T-helper 2 cell treated with Interferon-gamma antibody and Interleukin-4, amounts not matched to agents 5 μg/mL and 100 μg/mL, for 36 hours (primary cell): ENCODE measurements around the gene NFE2L1.
"Not testable (repeated sequence)": the region's sequence is repeated elsewhere in the genome, so short reads cannot be mapped to it uniquely, and the experiment has no call there.

ENCODE experiments used
- DNase-seq: peaks from one replicate; pipeline ENCODE4 v3.0.0; 2021; ENCODE audit warnings: low spot score
- H3K27ac Mint-ChIP-seq: one replicate; pipeline ENCODE4 v1.8.0; 2021; ENCODE audit warnings: mild to moderate bottlenecking, mixed read lengths
- H3K27me3 Mint-ChIP-seq: one replicate; pipeline ENCODE4 v1.8.0; 2021; ENCODE audit warnings: low read depth, mixed read lengths
- H3K36me3 Mint-ChIP-seq: one replicate; pipeline ENCODE4 v1.8.0; 2021; ENCODE audit warnings: low read depth, mixed read lengths
- H3K4me1 Mint-ChIP-seq: one replicate; pipeline ENCODE4 v1.8.0; 2021; ENCODE audit warnings: low read depth, mixed read lengths
- H3K4me3 Mint-ChIP-seq: one replicate; pipeline ENCODE4 v1.8.0; 2022; ENCODE audit warnings: mild to moderate bottlenecking, moderate library complexity, mixed read lengths
- H3K9me3 Mint-ChIP-seq: one replicate; pipeline ENCODE4 v1.8.0; 2021; ENCODE audit warnings: mixed read lengths

NFE2L1 gene

DNA sequence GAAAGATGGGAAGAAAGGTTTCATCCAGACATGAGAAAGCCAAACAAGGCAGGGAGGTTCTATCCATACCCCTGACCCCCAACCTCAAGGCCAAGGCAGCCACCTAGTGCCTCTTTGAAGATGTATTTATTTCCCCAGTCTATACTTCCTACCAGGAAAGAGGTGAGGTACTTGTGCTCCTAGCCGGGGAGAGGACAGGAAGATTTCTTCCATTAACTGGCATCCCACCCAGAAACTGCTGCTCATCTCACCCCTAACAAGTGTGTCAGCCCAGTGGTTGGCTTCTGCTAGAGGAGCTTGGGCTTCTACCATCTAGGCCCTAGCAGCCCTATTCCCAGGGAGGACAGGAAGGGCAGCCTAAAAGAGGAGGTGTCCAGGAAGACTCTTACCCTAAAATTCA, 19.4 kb upstream of the NFE2L1 start:
- no peak for DNase-seq
- no peaks in the 10 kb centered on the region for H3K9me3 Mint-ChIP-seq
- H3K4me1 Mint-ChIP-seq: peaks cover 23% of the 10 kb centered on the region
- peaks cover 35% of the 10 kb centered on the region for H3K27me3 Mint-ChIP-seq
- no peaks in the 10 kb centered on the region for H3K36me3 Mint-ChIP-seq
- H3K4me3 Mint-ChIP-seq: no peak overlapping the region
- H3K27ac Mint-ChIP-seq: no peak overlapping the region

DNA sequence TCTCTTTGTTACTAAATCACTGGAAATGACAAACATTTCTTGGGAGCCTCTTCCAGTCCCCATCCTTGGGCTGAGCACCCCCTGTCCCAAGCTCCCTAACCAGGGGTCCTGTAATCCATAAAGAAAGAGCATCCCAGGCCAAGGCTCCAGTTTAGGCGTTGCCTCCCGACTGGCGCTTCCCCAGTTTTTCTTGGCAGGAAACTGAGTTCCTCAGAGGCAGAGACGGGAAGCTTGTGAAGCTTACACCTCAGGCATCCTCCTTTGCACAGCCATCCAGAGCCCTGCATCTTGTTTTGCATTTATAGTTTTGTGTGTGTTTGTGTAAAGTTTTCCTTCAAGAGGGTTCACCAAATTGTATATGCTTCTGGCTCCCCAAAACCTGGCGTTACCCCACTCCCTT, 17.6 kb upstream of the NFE2L1 start:
- no peak for DNase-seq
- Mint-ChIP-seq H3K27ac (no peak overlapping the region), H3K4me1 (peaks cover 12% of the 10 kb centered on the region), H3K4me3 (no peak overlapping the region), H3K9me3 (no peaks in the 10 kb centered on the region), H3K27me3 (peaks cover 33% of the 10 kb centered on the region), H3K36me3 (no peaks in the 10 kb centered on the region)

DNA sequence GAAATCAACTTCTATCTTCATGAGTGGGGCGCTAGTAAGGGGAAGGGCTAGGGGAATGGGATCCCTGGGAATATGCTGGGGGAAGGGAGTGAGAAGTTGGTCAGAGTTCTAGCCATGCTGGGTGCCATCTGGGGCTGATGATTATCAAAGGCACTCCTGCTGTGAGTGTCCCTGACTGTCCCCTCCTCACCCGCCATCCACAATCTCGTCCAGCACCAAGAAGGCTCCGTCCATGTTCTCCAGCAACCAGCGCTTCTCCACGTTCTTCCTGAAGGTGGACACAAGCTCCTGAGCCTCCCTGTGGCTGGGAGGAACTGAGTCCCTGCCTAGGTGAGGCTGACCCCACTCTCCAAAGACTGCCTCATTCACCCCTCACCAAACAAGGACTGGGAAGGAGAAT, 16.2 kb upstream of the NFE2L1 start:
- no peak for DNase-seq
- Mint-ChIP-seq H3K27ac (no peak overlapping the region), H3K4me3 (no peak overlapping the region), H3K36me3 (no peaks in the 10 kb centered on the region), H3K9me3 (no peaks in the 10 kb centered on the region), H3K4me1 (peaks cover 3% of the 10 kb centered on the region), H3K27me3 (peaks cover 42% of the 10 kb centered on the region)

DNA sequence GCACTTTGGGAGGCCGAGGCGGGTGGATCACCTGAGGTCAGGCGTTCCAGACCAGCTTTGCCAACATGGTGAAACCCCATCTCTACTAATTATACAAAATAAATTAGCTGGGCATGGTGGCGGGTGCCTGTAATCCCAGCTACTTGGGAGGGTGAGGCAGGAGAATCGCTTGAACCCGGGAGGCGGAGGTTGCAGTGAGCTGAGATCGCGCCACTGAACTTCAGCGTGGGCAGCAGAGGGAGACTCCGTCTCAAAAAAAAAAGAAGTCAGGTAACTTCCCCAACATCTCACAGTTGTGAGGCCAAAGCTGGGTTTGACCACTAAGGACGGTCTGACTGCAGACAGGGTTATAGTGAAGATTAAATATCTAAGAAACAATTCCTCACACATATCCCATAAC, 13.4 kb upstream of the NFE2L1 start:
- not testable (repeated sequence) for H3K9me3 Mint-ChIP-seq, H3K27ac Mint-ChIP-seq, H3K4me1 Mint-ChIP-seq, H3K4me3 Mint-ChIP-seq, H3K36me3 Mint-ChIP-seq, DNase-seq
- peaks cover 53% of the 10 kb centered on the region for H3K27me3 Mint-ChIP-seq

DNA sequence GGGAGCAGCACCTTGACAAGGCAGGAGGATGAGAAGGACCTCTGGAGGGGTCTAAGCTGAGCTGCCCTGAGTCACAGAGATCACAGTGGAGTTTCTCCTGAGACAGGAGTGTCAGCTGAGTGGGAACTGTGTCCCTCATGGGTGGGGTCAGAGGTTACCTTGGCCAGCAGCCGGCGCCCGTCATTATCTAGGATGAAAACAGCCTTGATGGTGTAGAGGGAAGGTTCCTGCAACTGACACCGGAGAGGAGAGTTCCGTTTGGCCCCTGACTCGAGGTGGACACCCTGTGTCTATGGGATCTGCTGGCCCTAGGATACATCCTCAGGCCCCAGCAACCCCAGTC, 11.5 kb upstream of the NFE2L1 start:
- peak overlapping the region; percentile 80 for H3K4me3 Mint-ChIP-seq
- peaks cover 2% of the 10 kb centered on the region for H3K36me3 Mint-ChIP-seq
- H3K27me3 Mint-ChIP-seq: peaks cover 42% of the 10 kb centered on the region
- peaks cover 10% of the 10 kb centered on the region for H3K4me1 Mint-ChIP-seq
- no peak for DNase-seq
- H3K9me3 Mint-ChIP-seq: no peaks in the 10 kb centered on the region
- no peak overlapping the region for H3K27ac Mint-ChIP-seq

DNA sequence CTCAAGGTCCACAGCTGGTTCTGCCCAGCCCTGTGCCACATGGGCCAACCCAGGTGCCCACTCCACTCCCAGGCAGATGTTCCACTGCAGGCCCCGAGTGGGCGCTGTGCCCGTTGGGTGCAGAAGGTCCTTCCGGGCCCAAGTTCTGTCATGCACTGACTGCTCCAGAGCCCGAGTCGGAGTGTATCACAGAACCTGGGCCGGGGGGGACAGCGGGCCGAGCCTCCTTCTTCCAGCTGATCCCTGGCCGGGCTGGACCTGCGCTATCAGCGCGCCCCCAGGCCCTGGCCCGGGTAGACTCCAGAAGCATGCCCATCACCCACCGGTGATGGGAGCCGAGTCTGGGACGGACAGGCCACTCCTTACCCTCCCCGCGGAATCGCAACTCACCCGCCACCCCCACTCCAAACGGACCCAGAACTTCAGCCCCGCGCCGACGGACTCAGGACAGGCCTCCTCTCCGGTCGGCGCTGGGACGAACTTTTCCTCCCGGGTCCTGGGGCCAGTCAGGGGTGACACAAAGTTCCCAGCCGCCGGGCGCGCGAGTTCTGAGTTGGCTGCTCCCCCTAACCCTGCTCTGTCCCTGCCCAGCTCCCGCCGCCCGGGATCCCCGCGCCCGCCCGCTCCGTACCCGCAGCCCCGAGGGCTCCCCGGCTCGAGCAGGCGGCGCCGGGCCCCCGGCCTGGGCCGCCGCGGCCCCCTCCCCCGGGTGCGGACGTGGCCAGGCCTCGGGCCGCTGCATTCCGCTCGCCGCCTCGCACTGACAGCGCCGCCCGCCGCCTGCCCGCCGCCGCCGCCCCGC, 10.9 kb upstream of the NFE2L1 start, which contains the start of gene COPZ2:
Gene COPZ2, minus strand, starts transcription at position 762 of the 802 bp plus-strand sequence. Its CDS starts 20 bp downstream, at position 742.
- Mint-ChIP-seq H3K36me3 (peaks cover 2% of the 10 kb centered on the region), H3K9me3 (no peaks in the 10 kb centered on the region), H3K27ac (peak within 1 kb of the TSS; percentile 69), H3K4me3 (peak within 1 kb of the TSS; percentile 86), H3K4me1 (peaks cover 10% of the 10 kb centered on the region), H3K27me3 (peaks cover 40% of the 10 kb centered on the region)
- DNase-seq: peak; percentile 49

DNA sequence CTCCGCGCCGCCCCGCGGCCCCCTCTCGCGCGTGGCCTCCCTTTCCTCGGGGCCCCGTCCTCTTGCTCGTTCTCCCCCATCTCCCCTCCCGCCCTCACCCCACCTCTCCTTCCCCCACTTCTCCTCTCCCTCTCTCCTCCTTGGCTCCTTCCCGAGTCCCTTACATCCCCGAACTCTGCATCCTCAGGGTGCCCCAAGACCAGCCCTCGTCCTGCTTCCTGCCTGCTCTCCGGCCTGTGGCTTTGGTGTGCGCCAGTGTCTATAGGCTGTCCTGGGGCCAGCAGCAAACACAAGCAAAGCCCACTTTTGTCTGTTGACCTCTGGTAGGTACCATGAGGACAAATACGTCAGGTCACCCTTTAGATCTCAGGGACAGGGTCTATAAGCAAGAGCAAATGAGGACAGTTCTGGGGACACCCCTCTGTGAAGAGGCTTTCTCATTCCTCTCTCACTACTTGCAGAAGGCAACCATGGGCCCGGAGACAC, 10.3 kb upstream of the NFE2L1 start:
- peak overlapping the region; percentile 69 for H3K27ac Mint-ChIP-seq
- no peaks in the 10 kb centered on the region for H3K9me3 Mint-ChIP-seq
- DNase-seq: no peak
- peaks cover 2% of the 10 kb centered on the region for H3K36me3 Mint-ChIP-seq
- H3K4me1 Mint-ChIP-seq: peaks cover 10% of the 10 kb centered on the region
- peaks cover 34% of the 10 kb centered on the region for H3K27me3 Mint-ChIP-seq
- peak overlapping the region; percentile 86 for H3K4me3 Mint-ChIP-seq

DNA sequence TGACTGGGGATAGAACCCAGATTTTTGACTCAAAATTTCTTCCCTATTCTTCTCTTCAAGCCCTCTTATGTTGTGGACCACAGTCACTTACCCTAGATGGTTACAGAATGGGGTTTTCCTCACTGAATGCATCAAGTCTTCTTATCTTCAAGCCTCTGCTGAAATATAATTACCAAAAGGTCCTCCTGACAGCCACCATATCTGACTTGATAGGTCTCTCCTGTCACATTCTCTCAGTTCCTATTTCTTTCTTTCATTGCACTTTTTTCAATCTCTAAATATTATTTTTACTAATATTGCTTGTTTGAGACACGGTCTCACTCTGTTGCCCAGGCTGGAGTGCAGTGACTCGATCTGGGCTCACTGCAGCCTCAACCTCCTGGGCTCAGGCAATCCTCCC, 9.5 kb upstream of the NFE2L1 start:
- peaks cover 31% of the 10 kb centered on the region for H3K27me3 Mint-ChIP-seq
- DNase-seq: no peak
- H3K27ac Mint-ChIP-seq: no peak overlapping the region
- H3K4me3 Mint-ChIP-seq: peak overlapping the region; percentile 86
- peaks cover 11% of the 10 kb centered on the region for H3K4me1 Mint-ChIP-seq
- peaks cover 2% of the 10 kb centered on the region for H3K36me3 Mint-ChIP-seq
- no peaks in the 10 kb centered on the region for H3K9me3 Mint-ChIP-seq

DNA sequence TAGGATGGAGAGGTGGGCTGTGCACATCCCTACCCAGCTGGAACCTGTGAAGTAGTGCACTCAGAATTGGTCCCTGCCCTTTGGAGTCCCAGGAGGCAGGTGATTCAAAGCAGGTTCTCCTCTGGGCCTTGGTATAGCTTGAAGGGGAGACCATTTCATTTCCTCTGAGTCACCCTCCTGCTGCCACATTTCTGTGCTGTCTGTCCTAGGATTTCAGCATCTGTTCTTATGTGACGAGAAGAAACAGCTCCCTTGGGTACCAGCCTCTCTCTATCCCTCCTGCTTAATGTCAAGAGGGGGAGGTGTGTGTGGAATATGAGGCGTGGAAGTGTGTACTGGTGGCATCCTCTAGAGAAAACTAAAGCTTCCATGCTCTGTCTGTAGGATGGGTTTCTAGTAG, 5.0 kb upstream of the NFE2L1 start:
- peaks cover 1% of the 10 kb centered on the region for H3K36me3 Mint-ChIP-seq
- H3K27ac Mint-ChIP-seq: no peak overlapping the region
- no peaks in the 10 kb centered on the region for H3K9me3 Mint-ChIP-seq
- no peak overlapping the region for H3K4me3 Mint-ChIP-seq
- H3K4me1 Mint-ChIP-seq: peaks cover 20% of the 10 kb centered on the region
- no peak for DNase-seq
- peaks cover 13% of the 10 kb centered on the region for H3K27me3 Mint-ChIP-seq

DNA sequence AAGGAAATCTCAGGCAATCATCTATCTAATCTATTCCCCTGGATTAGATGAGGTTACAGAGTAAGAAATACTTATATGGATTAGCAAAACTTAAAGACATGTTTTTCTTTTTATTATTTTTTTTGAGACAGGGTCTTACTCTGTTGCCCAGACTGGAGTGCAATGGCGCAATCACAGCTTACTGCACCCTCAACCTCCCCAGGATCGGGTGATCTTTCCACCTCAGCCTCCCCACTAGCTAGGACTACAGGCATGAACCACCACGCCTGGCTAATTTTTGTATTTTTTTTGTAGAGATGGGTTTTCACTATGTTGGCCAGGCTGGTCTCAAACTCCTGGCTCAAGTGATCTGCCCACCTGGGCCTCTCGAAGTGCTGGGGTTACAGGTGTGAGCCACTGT, 3.3 kb upstream of the NFE2L1 start:
- Mint-ChIP-seq H3K27ac (no peak overlapping the region), H3K36me3 (peaks cover 4% of the 10 kb centered on the region)

DNA sequence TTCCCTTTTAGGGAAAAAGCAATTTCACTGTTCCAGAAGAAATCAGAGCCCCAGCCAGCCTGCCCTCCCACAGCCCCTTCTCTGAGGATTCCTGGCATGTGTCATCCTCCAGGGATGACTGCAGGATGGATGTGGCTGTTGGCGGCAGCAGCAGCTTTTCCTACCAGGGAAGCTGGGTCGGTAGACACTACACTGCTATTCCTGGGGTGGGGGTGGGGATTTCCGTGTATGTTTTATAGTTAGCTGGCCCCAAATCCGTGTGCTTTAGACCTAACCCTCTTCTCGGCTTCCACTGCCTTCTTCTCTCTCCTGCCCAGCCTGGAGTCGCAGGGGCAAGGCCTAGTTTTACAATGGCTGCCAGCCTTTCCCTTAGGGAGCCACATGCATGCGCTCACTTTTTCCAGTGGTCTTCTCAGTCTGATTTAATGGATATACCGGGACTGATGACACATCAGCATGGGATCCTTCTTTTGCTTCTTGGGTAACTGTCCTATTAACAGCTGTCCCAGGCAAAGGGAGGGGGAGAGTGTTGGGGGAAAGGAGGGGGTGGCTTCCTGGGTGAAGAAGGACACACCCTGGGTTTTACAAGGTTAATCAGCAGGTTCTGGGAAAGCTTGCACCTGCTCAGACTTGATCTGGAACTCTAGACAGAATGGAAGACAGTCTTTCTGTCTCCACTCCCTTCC, 2.7 kb upstream of the NFE2L1 start:
- Mint-ChIP-seq H3K36me3 (peaks cover 6% of the 10 kb centered on the region), H3K27ac (peak overlapping the region; percentile 17), H3K4me1 (peaks cover 23% of the 10 kb centered on the region), H3K27me3 (no peaks in the 10 kb centered on the region), H3K9me3 (no peaks in the 10 kb centered on the region), H3K4me3 (peak overlapping the region; percentile 98)
- no peak for DNase-seq

More for the DNA sequence above, 3.3 kb upstream of the NFE2L1 start:
- Mint-ChIP-seq H3K27me3 (no peaks in the 10 kb centered on the region), H3K9me3 (no peaks in the 10 kb centered on the region), H3K4me3 (no peak overlapping the region), H3K4me1 (peaks cover 19% of the 10 kb centered on the region)
- DNase-seq: no peak

DNA sequence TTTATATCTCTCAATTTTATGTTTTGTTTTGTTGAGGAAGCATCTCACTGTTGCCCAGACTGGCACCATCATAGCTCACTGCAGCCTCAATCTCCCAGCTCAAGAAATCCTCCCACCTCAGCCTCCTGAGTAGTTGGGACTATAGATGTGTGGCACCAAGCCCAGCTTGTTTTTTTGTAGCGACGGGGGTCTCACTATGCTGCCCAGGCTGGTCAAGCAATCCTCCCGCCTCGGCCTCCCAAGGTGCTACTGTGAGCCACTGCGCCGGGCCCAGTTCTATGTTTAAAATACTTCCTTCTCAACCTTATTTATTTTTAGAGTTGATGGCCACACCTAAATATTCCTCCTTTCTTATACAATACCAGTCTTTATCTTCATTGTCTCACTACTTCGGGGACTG, 1.9 kb upstream of the NFE2L1 start:
- Mint-ChIP-seq H3K4me1 (peaks cover 29% of the 10 kb centered on the region), H3K36me3 (peaks cover 10% of the 10 kb centered on the region), H3K4me3 (peak overlapping the region; percentile 98), H3K9me3 (no peaks in the 10 kb centered on the region), H3K27me3 (no peaks in the 10 kb centered on the region), H3K27ac (peak overlapping the region; percentile 98)
- no peak for DNase-seq

DNA sequence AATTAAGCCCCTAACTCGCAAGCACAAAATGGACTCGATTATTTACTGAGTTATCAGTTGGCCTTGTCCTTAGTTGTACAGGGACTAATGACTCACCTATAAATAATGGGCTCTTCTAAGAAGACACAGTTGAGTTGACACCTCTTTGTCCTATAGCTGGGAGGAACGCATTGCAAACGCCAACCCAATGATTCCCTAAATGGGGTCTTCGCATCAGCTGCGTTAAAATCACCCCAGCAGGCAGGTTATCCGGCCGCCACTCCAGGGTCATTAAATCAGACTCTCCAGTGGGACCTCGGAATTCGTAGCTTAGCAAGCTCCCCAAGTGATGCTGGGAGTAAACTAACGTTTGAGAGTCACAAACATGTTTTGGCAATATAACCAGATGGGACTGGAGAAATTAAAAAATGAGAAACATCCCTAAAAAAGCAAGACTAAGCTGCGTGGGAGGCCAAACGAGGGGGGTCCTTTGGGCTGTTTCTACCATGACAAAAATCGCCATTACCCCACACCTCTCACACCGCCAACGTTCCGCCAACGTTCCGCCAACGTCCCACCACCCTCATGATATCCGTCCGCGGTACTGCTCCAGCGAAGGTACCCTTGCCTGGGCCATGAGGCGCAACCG, 932 bp upstream of the NFE2L1 start:
- no peak for DNase-seq
- Mint-ChIP-seq H3K4me3 (peak overlapping the region; percentile 98), H3K27ac (peak overlapping the region; percentile 98), H3K4me1 (peaks cover 35% of the 10 kb centered on the region), H3K36me3 (peaks cover 16% of the 10 kb centered on the region), H3K9me3 (no peaks in the 10 kb centered on the region), H3K27me3 (no peaks in the 10 kb centered on the region)
